MM.1S (cell line): Measurements from ENCODE around the gene PLCB1.

ENCODE experiments used
- CTCF ChIP-seq: fragments of 300-600 bp; sonication (generic); IDR thresholded peaks from 2 replicates; pipeline ENCODE4 v1.5.1; 2016; ENCODE audit warnings: antibody characterized with exemption, low read length, mixed read lengths
- EZH2 ChIP-seq: fragments of 300-600 bp; sonication (generic); optimal IDR thresholded peaks from 2 replicates; pipeline ENCODE3; 2017; ENCODE audit warnings: low read depth, mild to moderate bottlenecking, antibody characterized with exemption, low read length, mixed read lengths

DNA sequence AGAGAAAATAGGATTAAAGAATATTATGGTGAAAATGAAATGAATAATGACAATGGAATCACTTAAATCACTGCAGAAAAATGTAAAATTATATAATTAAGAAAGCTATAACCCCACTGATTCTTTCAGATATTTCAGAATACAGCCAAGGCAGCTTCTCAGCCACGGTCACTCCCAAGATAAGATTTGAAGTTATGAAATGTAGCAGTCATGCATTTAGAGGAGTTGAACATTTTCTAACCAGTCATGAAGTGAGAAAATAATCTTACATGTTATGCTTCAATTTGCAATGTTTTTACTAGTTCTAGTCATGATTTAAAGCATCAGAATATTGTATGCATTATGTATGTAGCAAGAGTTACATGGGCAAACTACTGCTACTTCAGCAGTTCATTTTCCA is 13.3 kb upstream of the PLCB1 start:
- no peak for TF ChIP-seq EZH2
- no peak for TF ChIP-seq CTCF
